Germinal center (tissue), 1 donor: ENCODE results near the gene CXCR6.

Experiments used
- DNase-seq: peaks from one replicate; pipeline ENCODE4 v3.0.0; 2012; ENCODE audit warnings: mixed read lengths, low spot score

The CXCR6 gene

GRCh38 chr3:45922039-45922326 is 21.3 kb upstream of the CXCR6 start:
- DNase-seq, result no peak

GRCh38 chr3:45922950-45923590 is 20.2 kb upstream of the CXCR6 start:
- DNase-seq, result no peak

GRCh38 chr3:45923755-45924154 is 19.5 kb upstream of the CXCR6 start:
- DNase-seq, result no peak

- no peak for DNase-seq
These were observed 15.4 kb upstream of the CXCR6 start for GRCh38 chr3:45927881-45928280.

GRCh38 chr3:45929042-45929679 is 14.1 kb upstream of the CXCR6 start:
- peak; percentile 82 for DNase-seq

GRCh38 chr3:45931496-45931895 is 11.8 kb upstream of the CXCR6 start:
- no peak for DNase-seq

- DNase-seq, result no peak
These were observed 11.2 kb upstream of the CXCR6 start for GRCh38 chr3:45932112-45932511.

- DNase-seq, result no peak
These were observed 9.7 kb upstream of the CXCR6 start for GRCh38 chr3:45933591-45933990.

GRCh38 chr3:45936261-45936660 is 7.0 kb upstream of the CXCR6 start:
- no peak for DNase-seq

GRCh38 chr3:45937206-45938042 is 5.8 kb upstream of the CXCR6 start:
- no peak for DNase-seq

GRCh38 chr3:45938043-45938435 is 5.2 kb upstream of the CXCR6 start:
- DNase-seq, result no peak

- DNase-seq, result peak; percentile 68
These were observed 4.4 kb upstream of the CXCR6 start for GRCh38 chr3:45938864-45939263.

- no peak for DNase-seq
These were observed 3.9 kb upstream of the CXCR6 start for GRCh38 chr3:45939341-45939771.

GRCh38 chr3:45940004-45940780 is 3.1 kb upstream of the CXCR6 start:
- DNase-seq, result no peak

- DNase-seq, result no peak
These were observed 2.4 kb upstream of the CXCR6 start for GRCh38 chr3:45940781-45941365.

GRCh38 chr3:45942051-45942825 is 1.0 kb upstream of the CXCR6 start:
- DNase-seq, result no peak

GRCh38 chr3:45944830-45945620 is 1.8 kb downstream of the CXCR6 start:
- no peak for DNase-seq

GRCh38 chr3:45946307-45946706 is 3.0 kb downstream of the CXCR6 start:
- no peak for DNase-seq

GRCh38 chr3:45946875-45947274 is 3.6 kb downstream of the CXCR6 start:
- DNase-seq, result no peak

- DNase-seq, result no peak
These were observed 4.1 kb downstream of the CXCR6 start for GRCh38 chr3:45947361-45947760.
